DMS153 treated with DMSO at 0.1 percent for 48 hours (cell line): Measurements from ENCODE around the gene SPRR3.

ENCODE experiments used
- DNase-seq: peaks from one replicate; lab custom pipeline; 2025; ENCODE audit not compliant: unreplicated experiment; lab: John Stamatoyannopoulos, UW

The SPRR3 gene

GRCh38 chr1:153001382-153001781, at the start of gene SPRR3:
TSS of gene SPRR3 (plus strand) at chr1:153001749. CDS start at chr1:153003021, 1,272 bp downstream.
- no peak for DNase-seq

- no peak for DNase-seq
Measured at GRCh38 chr1:152953761-152954160, 47.8 kb upstream of the SPRR3 start.

- DNase-seq = no peak
Measured at GRCh38 chr1:152954436-152954835, 47.1 kb upstream of the SPRR3 start.

- DNase-seq = no peak
Measured at GRCh38 chr1:152957561-152957960, 44.0 kb upstream of the SPRR3 start.

- no peak for DNase-seq
Measured at GRCh38 chr1:152959273-152959672, 42.3 kb upstream of the SPRR3 start.

GRCh38 chr1:152959801-152960451, 41.6 kb upstream of the SPRR3 start:
- no peak for DNase-seq

- no peak for DNase-seq
Measured at GRCh38 chr1:152960452-152961044, 41.0 kb upstream of the SPRR3 start.

- DNase-seq = no peak
Measured at GRCh38 chr1:152961226-152961891, 40.2 kb upstream of the SPRR3 start.

GRCh38 chr1:152962876-152963415, 38.6 kb upstream of the SPRR3 start:
- DNase-seq = no peak

- no peak for DNase-seq
Measured at GRCh38 chr1:152964536-152964935, 37.0 kb upstream of the SPRR3 start.

GRCh38 chr1:152965853-152966252, 35.7 kb upstream of the SPRR3 start:
- no peak for DNase-seq

GRCh38 chr1:152967201-152967600, 34.3 kb upstream of the SPRR3 start:
- DNase-seq = no peak

GRCh38 chr1:152968248-152968647, 33.3 kb upstream of the SPRR3 start:
- DNase-seq = no peak

- no peak for DNase-seq
Measured at GRCh38 chr1:152969036-152969435, 32.5 kb upstream of the SPRR3 start.

- DNase-seq = no peak
Measured at GRCh38 chr1:152970495-152970894, 31.1 kb upstream of the SPRR3 start, which contains the start of gene SPRR4. TSS of gene SPRR4 (plus strand) at chr1:152970648. CDS start at chr1:152971891, 1,243 bp downstream.

GRCh38 chr1:152972196-152972886, 29.2 kb upstream of the SPRR3 start:
- DNase-seq = no peak

- no peak for DNase-seq
Measured at GRCh38 chr1:152976688-152977087, 24.9 kb upstream of the SPRR3 start.

- no peak for DNase-seq
Measured at GRCh38 chr1:152977614-152978013, 23.9 kb upstream of the SPRR3 start.

GRCh38 chr1:152980676-152981075, 20.9 kb upstream of the SPRR3 start:
- DNase-seq = no peak

GRCh38 chr1:152981146-152981871, 20.2 kb upstream of the SPRR3 start:
- DNase-seq = no peak

GRCh38 chr1:152982076-152982475, 19.5 kb upstream of the SPRR3 start:
- no peak for DNase-seq
